Ascending aorta (tissue), 2 donors: Measurements from ENCODE around the gene PGC. TPM values are rescaled to one million over a fixed set of nuclear protein-coding genes. Genes with fewer than 3 reads are reported as not detected.

Experiments
- DNase-seq, 2 donors: peaks; one replicate each; pipeline ENCODE4 v3.0.0-alpha.2; 2019; ENCODE audit warnings: low spot score in 2 of 2
- H3K27ac ChIP-seq, 2 donors: fragments of 200-600 bp; sonication (generic); one replicate each; pipeline ENCODE4 v1.5.1; 2016 to 2017; ENCODE audit warnings: mild to moderate bottlenecking in 1 of 2
- H3K27me3 ChIP-seq: fragments of 200-600 bp; sonication (generic); one replicate; pipeline ENCODE4 v1.5.1; 2017
- H3K36me3 ChIP-seq, 2 donors: fragments of 200-600 bp; sonication (generic); one replicate each; pipeline ENCODE4 v1.5.1; 2016
- H3K4me1 ChIP-seq, 2 donors: fragments of 200-600 bp; sonication (generic); one replicate each; pipeline ENCODE4 v1.5.1; 2016 to 2017; ENCODE audit warnings: mild to moderate bottlenecking in 1 of 2
- H3K4me3 ChIP-seq, 2 donors: fragments of 200-600 bp; sonication (generic); one replicate each; pipeline ENCODE4 v1.5.1; 2016 to 2017; ENCODE audit warnings: mild to moderate bottlenecking in 1 of 2
- H3K9me3 ChIP-seq, 2 donors: fragments of 200-600 bp; sonication (generic); one replicate each; pipeline ENCODE4 v1.5.1; 2016
- CTCF ChIP-seq, 3 experiments: fragments of 200-600 bp in 2 of 3; fragments of 450-650 bp in 1 of 3; sonication (generic) in 2 of 3; IDR thresholded peaks; one replicate each; pipeline ENCODE4 v1.5.1; 2016 to 2019; ENCODE audit warnings: antibody characterized with exemption in 3 of 3, mild to moderate bottlenecking in 1 of 3, moderate library complexity in 1 of 3
- intact Hi-C: fragments of 100-400 bp; cut with DNase I; formaldehyde crosslinking; loops from one replicate; pipeline ENCODE4 v1.15.1; 2023
- total RNA-seq: library from RNA; depleted of rRNA; stranded (reverse); fragments of >200 nt; gene quantifications from one replicate; pipeline ENCODE4 v1.1.0, GENCODE V29; 2016

The PGC gene
- total RNA-seq, 1 donor from 2014 or later: 0.53 TPM

GRCh38 chr6:41741625-41742490 is 5.3 kb downstream of the PGC start:
- no peak for DNase-seq
- Histone ChIP-seq H3K36me3 (no peaks in the 10 kb centered on the region), H3K4me3 (no peak overlapping the region), H3K4me1 (no peaks in the 10 kb centered on the region), H3K27me3 (no peaks in the 10 kb centered on the region), H3K9me3 (no peaks in the 10 kb centered on the region), H3K27ac (no peak overlapping the region)
- TF ChIP-seq CTCF (IDR thresholded peaks at IDR 0.05): no peak
- intact Hi-C loops: no loop called here

GRCh38 chr6:41740366-41741162 is 6.6 kb downstream of the PGC start:
- H3K4me1 ChIP-seq: peaks cover 0 to 5% of the 10 kb centered on the region in 2 donors
- intact Hi-C loops: no loop called here
- H3K9me3 ChIP-seq: no peaks in the 10 kb centered on the region
- no peak for DNase-seq
- TF ChIP-seq CTCF (IDR thresholded peaks at IDR 0.05): no peak
- no peak overlapping the region for H3K27ac ChIP-seq
- H3K36me3 ChIP-seq: no peaks in the 10 kb centered on the region
- H3K27me3 ChIP-seq: no peaks in the 10 kb centered on the region
- no peak overlapping the region for H3K4me3 ChIP-seq

- H3K4me3 ChIP-seq: no peak overlapping the region
- no peak for TF ChIP-seq CTCF (IDR thresholded peaks at IDR 0.05)
- no peaks in the 10 kb centered on the region for H3K27me3 ChIP-seq
- no peak for DNase-seq
- H3K4me1 ChIP-seq: peaks cover 0 to 5% of the 10 kb centered on the region in 2 donors
- no peaks in the 10 kb centered on the region for H3K9me3 ChIP-seq
- intact Hi-C loops: loop anchor here (5.0 to 10.0 kb wide), 2 partner anchors 664 to 823 kb away; partner anchors contain the start of genes NFYA, OARD1 and UBR2
- no peak overlapping the region for H3K27ac ChIP-seq
- no peaks in the 10 kb centered on the region for H3K36me3 ChIP-seq
Observed at GRCh38 chr6:41739041-41739440, 8.2 kb downstream of the PGC start.

GRCh38 chr6:41737591-41738130 is 9.5 kb downstream of the PGC start:
- TF ChIP-seq CTCF (IDR thresholded peaks at IDR 0.05): no peak
- Histone ChIP-seq H3K27me3 (no peaks in the 10 kb centered on the region), H3K4me3 (no peak overlapping the region), H3K4me1 (peaks cover 0 to 16% of the 10 kb centered on the region in 2 donors), H3K36me3 (no peaks in the 10 kb centered on the region), H3K27ac (no peak overlapping the region), H3K9me3 (no peaks in the 10 kb centered on the region)
- DNase-seq: no peak
- intact Hi-C loops: loop anchor here (5.0 to 10.0 kb wide), 2 partner anchors 663 to 825 kb away; partner anchors contain the start of genes NFYA, OARD1 and UBR2

- H3K4me3 ChIP-seq: no peak overlapping the region
- no peaks in the 10 kb centered on the region for H3K36me3 ChIP-seq
- no peak for TF ChIP-seq CTCF (IDR thresholded peaks at IDR 0.05)
- H3K4me1 ChIP-seq: peaks cover 0 to 19% of the 10 kb centered on the region in 2 donors
- no peak overlapping the region for H3K27ac ChIP-seq
- DNase-seq: no peak
- no peaks in the 10 kb centered on the region for H3K9me3 ChIP-seq
- no peaks in the 10 kb centered on the region for H3K27me3 ChIP-seq
- intact Hi-C loops: loop anchor here (5.0 to 10.0 kb wide), 2 partner anchors 662 to 825 kb away; partner anchors contain the start of genes NFYA, OARD1 and UBR2
Observed at GRCh38 chr6:41736800-41737555, 10.2 kb downstream of the PGC start.
